Fibroblast of upper back skin (primary cell): ENCODE results near the gene USP38.
"Not testable (repeated sequence)": the region's sequence is repeated elsewhere in the genome, so short reads cannot be mapped to it uniquely, and the experiment has no call there.

Experiments used
- DNase-seq: peaks from one replicate; pipeline ENCODE4 v3.0.0-alpha.2; 2013

Gene USP38

GRCh38 chr4:143184503-143185252 is at the start of gene USP38:
Gene USP38 (plus strand): TSS chr4:143184917. CDS start chr4:143185451, 534 bp downstream.
- peak; percentile 89 for DNase-seq

DNA sequence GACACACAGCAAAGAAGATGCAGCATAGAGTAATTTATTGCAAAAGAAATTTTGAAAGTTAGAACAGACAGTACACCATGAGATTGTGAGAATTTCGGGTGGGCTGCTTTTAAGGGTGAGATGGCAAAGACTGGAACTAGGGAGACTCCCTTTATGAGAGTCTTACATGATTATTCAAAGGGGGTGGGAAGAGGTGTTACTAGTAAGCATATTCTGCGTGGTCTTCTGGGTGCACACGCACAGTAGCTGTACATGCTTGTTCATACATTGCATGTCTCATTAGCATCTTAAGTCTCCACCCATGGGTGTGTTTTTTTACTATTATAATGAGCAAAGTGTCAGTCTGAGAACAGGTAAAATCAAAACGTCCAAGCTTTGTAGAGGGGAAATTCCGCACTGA is 49.4 kb upstream of the USP38 start:
- DNase-seq = no peak

DNA sequence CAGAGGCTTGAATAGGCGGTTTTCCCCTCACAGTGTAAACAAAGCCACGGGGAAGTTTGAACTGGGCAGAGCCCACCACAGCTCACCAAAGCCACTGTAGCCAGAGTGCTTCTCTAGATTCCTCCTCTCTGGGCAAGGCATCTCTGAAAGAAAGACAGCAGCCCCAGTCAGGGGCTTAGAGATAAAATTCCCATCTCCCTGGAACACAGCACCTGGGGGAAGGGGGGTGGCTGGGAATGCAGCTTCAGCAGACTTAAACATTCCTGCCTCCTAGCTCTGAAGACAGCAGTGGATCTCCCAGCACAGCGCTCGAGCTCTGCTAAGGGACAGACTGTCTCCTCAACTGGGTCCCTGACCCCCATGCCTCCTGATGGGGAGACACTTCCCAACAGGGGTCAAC is 44.0 kb upstream of the USP38 start:
- no peak for DNase-seq

GRCh38 chr4:143148521-143148920 is 36.2 kb upstream of the USP38 start:
- no peak for DNase-seq

DNA sequence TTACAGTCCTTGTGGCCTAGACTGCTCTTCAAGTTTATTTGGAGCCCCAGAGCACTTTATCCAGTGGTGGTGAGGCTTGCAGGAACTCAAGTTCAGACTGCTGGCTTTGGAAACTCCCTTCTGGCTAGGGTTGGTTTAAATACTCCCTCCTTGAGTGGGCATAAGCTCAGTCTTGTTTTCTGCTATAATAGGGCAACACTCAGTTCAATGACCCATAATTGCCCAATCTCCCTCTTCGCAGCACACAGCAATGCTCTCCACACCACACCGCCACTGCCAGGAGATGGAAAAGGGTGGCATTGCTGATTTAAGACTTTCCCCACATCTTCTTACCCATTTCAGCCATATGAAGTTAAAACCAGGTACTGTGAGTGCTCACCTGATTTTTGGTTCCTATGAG is 27.9 kb upstream of the USP38 start:
- no peak for DNase-seq

- no peak for DNase-seq
Observed at GRCh38 chr4:143163614-143164013, 21.1 kb upstream of the USP38 start.

DNA sequence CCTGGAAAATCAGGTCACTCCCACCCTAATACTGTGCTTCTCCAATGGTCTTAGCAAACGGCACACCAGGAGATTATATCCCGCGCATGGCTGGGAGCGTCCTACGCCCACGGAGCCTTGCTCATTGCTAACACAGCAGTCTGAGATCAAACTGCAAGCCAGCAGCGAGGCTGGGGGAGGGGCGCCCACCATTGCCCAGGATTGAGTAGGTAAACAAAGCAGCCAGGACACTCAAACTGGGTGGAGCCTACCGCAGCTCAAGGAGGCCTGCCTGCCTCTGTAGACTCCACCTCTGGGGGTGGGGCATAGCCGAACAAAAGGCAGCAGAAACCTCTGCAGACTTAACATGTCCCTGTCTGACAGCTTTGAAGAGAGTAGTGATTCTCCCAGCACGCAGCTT is 18.0 kb upstream of the USP38 start:
- DNase-seq = not testable (repeated sequence)

DNA sequence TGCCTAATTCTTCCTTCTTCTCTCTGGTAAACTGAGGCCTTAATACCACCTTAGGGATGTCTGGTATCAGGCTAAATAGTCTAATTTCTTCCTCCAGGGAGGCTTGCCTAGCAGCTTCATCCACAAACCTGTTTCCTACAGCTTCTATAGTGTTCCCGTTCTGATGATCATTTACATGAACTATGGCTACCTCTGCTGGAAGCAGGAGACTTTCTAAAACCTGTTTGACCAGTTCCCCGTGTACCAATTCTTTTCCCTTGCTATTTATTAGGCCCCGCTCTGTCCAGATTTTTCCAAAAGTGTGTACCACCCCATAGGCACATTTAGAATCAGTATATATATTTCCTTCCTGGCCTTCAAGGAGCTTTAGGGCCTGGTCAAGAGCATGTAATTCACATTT is 5.8 kb upstream of the USP38 start:
- DNase-seq = no peak

DNA sequence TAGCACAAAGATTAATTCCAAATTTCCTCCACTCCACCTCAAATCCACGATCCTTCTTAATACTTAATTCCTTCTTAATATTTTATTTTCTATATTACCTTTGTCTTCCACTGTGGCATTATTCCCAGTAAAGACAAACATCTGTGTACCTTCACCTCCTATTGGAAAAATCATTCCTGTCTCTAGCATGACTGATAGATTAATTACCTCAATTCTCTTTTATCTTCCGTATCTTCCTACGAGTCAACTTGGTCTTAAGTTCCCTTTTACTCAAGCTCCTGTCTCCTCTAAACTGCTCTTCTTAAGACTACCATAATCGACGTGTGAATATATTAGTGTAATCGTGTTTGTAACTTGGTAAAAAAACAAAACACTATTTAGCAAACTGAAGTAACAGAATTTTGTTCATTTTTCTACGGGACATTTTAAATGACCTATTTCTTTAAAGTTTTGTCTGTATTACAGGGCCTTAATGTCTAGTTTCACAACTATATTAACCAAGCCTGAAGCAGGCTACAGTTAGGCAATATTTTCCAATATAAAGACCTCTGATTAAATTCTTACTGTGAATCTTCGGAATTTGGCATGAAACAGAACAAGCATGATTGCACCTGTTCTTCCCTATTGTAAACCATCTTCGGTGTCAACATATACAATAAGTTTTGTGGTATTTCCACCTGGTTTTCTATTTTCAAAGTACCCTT is 1.1 kb upstream of the USP38 start:
- no peak for DNase-seq

DNA sequence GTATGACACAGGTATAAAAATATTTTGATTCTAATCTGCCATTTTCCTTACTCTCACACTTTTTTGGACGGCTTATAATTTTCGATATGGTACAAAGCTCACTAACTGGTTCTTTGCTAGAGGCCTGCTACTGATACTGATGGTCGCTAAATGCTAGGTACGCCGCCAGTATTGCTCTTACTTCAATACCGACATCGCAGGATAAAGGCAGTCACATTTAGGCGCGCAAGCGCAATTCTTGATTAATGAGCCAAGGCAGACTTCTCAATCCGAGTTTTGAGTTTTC is 557 bp upstream of the USP38 start:
- no peak for DNase-seq

DNA sequence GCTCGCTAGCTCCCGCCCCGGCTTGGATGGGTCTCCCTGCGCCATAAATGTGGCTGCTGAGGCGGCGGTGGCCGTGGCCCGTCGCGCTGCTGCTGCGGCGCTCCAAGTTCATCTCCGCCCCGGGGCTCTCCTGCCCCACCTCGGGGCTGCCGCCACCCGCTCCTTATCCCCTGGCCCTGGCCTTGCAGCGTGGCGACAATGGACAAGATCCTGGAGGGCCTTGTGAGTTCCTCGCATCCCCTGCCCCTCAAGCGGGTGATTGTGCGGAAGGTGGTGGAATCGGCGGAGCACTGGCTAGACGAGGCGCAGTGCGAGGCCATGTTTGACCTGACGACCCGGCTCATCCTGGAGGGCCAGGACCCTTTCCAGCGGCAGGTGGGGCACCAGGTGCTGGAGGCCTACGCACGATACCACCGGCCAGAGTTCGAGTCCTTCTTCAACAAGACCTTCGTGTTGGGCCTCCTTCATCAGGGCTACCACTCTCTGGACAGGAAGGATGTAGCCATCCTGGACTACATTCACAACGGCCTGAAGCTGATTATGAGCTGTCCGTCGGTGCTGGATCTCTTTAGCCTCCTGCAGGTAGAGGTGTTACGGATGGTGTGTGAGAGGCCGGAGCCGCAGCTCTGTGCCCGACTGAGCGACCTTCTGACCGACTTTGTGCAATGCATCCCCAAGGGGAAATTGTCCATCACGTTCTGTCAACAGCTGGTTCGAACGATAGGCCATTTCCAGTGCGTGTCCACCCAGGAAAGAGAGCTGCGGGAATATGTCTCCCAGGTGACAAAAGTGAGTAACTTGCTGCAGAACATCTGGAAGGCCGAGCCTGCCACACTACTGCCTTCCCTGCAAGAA is 763 bp downstream of the USP38 start:
- no peak for DNase-seq

DNA sequence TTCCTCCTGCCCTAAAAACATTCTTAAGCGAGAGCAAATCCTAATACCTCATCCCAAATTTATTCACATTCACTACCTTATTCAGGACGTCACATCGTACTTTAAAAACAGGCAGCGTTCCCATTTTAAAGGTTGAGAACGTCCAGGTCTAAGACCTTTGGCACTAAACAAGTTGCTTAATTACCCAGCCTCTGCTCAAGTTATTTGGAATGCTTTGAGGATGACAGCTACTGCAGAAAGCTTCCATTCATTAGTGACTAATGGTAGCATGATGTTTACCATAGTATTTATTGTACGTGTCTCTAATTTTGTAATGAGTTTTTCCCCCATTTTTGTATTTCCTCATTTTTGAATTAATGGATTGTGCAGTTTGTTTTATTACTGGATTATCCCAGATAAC is 1.5 kb downstream of the USP38 start:
- no peak for DNase-seq

DNA sequence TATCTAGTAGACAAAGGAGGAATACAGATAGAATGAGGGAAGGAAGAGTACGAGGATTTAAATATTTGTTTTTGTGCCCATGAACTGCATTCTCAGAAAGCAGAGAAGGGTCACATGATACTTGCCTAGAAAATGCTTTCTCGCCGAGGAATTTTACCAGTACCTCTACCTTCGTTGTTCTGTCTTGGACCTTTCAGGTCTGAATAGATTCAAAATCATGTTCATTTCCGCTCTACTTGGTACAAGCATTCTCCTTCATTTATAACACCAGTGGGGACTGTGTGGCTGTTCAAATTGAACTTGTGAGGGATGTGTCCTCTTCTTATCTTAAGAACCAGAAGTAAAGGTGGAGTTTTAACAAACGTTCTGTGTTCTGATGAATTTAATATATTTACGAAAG is 1.9 kb downstream of the USP38 start:
- DNase-seq = no peak

DNA sequence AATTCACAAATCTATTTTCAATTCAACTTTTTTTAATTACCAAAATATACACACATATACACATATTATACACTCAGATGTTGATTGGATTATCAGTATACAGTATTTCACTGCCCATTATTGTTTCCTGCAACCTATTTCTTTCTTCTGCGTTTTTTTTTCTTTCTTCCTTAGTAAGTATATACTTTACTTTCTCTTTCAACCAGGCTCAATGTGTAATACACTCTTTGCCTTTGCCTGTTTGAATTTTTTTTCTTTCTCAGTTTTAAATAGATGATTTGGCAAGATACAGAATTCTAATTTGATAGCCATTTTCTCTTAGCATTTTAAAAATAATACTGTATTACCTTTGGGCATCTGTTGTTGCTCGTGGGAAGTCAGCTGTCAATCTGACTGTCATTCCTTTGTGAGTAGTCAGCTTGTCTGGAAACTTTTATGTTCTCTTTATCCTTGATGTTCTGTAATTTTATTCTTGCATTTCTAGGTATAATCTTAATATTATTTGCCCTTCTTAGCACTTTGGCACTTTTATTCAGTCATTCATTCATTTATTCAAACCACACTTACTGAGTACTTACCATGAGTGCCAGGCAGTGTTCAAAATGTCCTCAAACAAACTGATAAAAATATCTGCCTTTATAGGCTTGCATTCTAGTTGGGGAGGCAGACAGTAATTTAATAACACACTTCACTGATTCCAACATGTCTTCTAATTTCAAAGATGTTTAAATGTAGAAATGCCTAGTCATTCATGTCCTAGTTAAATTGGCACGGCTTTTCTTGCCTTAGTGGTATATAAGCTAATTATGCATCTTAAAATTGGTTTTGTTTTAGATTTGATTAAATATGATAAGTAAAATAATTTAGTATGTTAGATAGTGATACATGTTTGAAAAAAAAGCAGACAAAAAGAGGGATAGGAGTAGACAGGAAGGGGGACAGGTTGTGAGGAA is 3.7 kb downstream of the USP38 start:
- DNase-seq = peak; percentile 10

- no peak for DNase-seq
Observed at GRCh38 chr4:143189528-143189927, 4.8 kb downstream of the USP38 start.

DNA sequence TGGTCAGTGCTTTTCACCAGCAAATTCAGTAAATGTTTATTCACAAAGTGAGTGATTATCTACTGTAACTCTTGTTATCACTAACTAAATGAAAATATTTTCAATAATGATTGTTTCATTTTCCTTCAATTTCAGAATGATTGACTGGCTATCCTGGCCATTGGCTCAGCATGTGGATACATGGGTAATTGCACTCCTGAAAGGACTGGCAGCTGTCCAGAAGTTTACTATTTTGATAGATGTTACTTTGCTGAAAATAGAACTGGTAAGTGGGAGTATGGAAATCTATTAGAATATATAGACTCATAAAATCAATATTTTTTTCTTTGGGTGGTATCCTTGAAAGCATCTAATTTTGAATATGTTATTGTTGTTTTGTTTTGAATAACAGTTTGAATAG is 10.9 kb downstream of the USP38 start:
- DNase-seq = no peak

DNA sequence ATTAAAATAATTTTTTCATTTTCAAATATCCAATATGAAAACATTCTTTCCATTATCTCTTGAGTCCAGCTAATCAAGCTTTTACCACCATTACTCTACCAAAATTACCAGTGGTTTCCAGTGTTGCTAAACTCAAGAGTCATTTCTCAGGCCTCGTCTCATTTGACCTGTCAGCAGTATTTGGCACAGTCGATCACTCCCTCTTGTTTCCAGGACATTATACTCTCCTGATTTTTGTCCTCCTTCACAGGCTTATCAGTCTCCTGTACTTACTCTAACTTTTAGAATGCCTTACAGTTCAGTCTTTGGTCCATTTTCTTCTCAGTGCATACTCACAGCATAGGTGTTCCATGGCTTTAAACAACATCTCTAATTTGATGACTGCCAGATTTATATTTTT is 11.6 kb downstream of the USP38 start:
- no peak for DNase-seq

GRCh38 chr4:143199503-143199902 is 14.8 kb downstream of the USP38 start:
- DNase-seq = no peak

DNA sequence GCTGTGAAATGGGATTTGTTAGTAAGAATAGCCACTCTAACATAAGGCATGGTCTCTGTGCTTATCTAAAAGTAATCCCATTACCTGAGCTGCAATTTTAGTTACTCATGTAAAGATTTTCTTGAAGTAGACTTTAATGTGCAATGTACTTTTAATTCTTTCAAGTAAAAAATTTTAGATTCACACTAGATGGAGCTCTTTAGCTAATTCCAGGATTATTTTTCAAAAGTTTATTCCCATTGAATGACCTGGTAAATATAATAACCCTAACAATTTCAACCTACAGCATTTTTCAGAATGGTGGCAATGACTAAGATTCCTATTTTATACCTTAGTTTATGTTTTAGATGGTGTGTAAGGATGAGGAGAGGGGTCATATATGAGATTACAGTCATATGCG is 18.1 kb downstream of the USP38 start:
- DNase-seq = no peak

DNA sequence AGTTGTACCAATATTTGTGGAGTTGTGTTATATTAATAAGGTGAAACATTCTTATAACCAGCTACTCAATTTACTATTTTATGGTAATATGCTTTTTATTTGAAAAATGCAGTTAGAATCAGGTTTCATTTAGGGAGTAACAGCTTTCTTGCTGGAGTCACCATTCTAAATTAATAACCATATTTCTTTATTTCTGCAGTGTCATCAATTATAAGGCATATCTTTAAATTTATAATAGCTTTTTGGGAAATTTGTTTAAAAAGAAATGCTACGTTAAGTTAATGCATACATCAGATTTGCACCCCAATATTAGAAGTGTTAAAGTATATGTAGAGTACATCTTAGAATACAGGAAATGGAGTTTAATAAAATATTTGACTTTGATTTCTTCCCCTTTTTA is 18.9 kb downstream of the USP38 start:
- DNase-seq = no peak

- DNase-seq = peak; percentile 33
Observed at GRCh38 chr4:143207555-143207954, 22.8 kb downstream of the USP38 start.

DNA sequence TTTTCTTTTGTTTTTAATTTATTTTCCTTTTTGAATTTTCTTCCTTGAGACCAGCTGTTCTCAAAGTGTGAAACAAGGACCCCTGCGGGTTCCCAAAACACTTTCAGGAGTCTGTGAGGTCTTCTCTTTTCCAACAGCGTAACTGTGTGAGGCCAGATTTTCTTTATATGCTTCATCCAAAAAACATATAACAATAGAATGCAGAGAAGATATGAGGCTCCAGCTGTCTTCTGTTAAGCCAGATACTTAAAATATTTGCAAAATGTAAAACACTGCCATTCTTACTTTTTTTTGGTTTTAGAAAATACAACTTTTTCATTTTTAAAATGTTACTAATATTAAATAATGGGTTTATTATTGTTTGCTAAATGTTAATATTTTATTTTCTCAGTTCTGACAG is 27.8 kb downstream of the USP38 start:
- no peak for DNase-seq

DNA sequence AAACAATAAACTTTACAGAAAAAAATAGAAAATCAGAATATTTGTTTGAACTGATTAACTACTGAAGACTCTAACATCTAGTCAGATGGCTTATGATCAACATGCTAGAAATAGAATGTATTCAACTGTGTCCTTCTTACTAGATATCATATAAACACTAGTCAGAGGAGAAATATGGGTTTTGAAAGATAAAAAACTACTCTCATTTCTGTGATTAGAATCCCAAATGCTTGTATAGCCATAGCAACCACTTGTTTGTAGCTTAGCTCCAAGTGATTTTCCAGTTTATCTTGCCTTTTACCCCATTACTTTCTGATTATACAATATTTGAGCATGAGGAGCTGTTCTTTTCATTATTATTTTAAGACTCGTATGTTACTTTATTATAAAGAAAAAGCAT is 31.2 kb downstream of the USP38 start:
- no peak for DNase-seq
